Subcutaneous abdominal adipose tissue (tissue), 5 donors: ENCODE data around the gene AKAP8.

Experiments used
- H3K27ac ChIP-seq: one replicate; pipeline ENCODE4 v1.7.0; 2013; ENCODE audit warnings: low read depth, mild to moderate bottlenecking, inconsistent platforms, low read length, moderate library complexity
- H3K27me3 ChIP-seq, 5 donors: one replicate each; pipeline ENCODE4 v1.7.0; 2013; ENCODE audit warnings: low read length in 5 of 5, inconsistent platforms in 1 of 5; ENCODE audit not compliant: control insufficient read depth in 5 of 5, insufficient read depth in 4 of 5
- H3K36me3 ChIP-seq, 5 donors: one replicate each; pipeline ENCODE4 v1.7.0; 2013; ENCODE audit warnings: low read length in 5 of 5; ENCODE audit not compliant: control insufficient read depth in 5 of 5, insufficient read depth in 5 of 5
- H3K4me1 ChIP-seq, 5 donors: one replicate each; pipeline ENCODE4 v1.7.0; 2013; ENCODE audit warnings: low read length in 5 of 5, mild to moderate bottlenecking in 3 of 5, moderate library complexity in 1 of 5; ENCODE audit not compliant: control insufficient read depth in 5 of 5, insufficient read depth in 5 of 5
- H3K4me3 ChIP-seq, 5 donors: one replicate each; pipeline ENCODE4 v1.7.0; 2013; ENCODE audit warnings: low read length in 5 of 5, low read depth in 1 of 5
- H3K9ac ChIP-seq, 5 donors: one replicate each; pipeline ENCODE4 v1.7.0; 2013; ENCODE audit warnings: low read length in 5 of 5, mild to moderate bottlenecking in 4 of 5, moderate library complexity in 3 of 5
- H3K9me3 ChIP-seq, 5 donors: one replicate each; pipeline ENCODE4 v1.7.0; 2013; ENCODE audit warnings: low read length in 5 of 5; ENCODE audit not compliant: control insufficient read depth in 5 of 5
- donor health status: healthy.
- donor health status: healthy.
- donor health status: healthy.
- donor health status: healthy.
- donor health status: healthy.

Gene AKAP8

DNA sequence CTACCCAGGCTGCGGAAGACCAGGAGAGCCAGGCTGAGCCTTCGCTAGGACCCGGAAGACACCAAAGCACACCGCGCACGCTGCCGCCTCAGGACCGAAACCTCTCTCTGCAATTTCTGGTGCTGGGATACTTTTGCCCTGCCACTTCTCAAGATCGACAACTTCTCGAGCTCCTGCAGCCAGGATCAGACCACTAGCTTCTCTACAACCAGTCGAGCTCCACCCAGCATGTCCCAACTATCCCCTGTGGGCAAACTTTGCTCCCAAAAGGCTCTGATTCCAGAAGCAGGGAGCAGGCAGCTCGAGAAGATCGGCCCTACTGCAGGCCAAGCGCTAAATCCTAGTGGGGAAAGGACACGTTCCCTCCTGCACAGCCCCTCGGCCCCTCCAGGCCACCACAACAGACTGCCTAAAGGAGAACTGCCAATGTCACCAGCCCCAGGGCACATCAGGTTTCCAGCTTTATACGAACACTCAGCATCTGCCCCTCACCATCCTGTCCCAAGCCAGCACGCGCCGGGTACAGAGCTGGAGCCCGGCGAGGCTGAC lies 979 bp downstream of the AKAP8 start:
- no peaks in the 10 kb centered on the region for H3K9me3 ChIP-seq
- peak overlapping the region; percentile 92 to 100 (median 97) for H3K4me3 ChIP-seq
- H3K27me3 ChIP-seq, result no peaks in the 10 kb centered on the region
- H3K27ac ChIP-seq, result peak overlapping the region; percentile 93
- H3K36me3 ChIP-seq, result peaks cover 0 to 9% (median 3%) of the 10 kb centered on the region in 5 donors
- H3K9ac ChIP-seq, result peak overlapping the region; percentile 92 to 99 (median 97)
- H3K4me1 ChIP-seq, result peaks cover 14 to 51% (median 50%) of the 10 kb centered on the region in 5 donors

DNA sequence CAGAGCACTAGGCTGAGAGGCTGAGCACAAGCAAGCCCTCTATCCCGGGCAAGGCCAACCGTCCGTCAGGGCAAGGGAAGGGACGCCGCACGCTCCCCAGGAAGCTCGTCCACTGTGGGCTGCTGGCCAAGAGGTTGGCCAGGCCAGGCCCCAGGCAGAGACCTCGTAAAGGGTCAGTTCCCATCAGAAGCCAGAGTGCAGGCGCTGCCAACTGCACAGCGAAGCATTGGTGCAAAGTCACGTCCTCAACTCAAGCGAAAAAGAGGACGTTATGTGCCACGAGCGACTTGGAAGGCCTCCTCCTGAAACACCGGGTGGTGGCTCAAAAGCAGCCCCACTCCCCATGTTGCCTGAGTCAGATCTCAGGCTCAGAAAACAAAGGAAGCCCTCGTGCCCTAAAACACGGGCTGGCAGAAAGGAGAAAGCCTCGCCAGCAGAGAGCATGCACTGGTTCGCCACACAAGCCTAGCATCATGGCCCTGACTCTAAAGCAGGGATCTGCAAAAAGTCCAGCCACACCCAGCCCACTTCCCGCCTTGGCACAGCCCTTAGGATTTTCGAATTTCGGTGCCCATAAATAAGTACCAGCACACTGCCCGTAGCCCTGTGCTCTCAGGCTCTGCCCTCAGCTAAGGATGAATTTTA lies 4.7 kb downstream of the AKAP8 start:
- Histone ChIP-seq H3K27me3 (no peaks in the 10 kb centered on the region), H3K9me3 (no peaks in the 10 kb centered on the region), H3K9ac (peak overlapping the region in 4 of 5 donors; percentile 2 to 48 (median 26)), H3K4me3 (peak overlapping the region in 3 of 5 donors; percentile 19 to 49 (median 27)), H3K4me1 (peaks cover 16 to 63% (median 43%) of the 10 kb centered on the region in 5 donors), H3K36me3 (peaks cover 0 to 41% (median 35%) of the 10 kb centered on the region in 5 donors), H3K27ac (peak overlapping the region; percentile 46)

DNA sequence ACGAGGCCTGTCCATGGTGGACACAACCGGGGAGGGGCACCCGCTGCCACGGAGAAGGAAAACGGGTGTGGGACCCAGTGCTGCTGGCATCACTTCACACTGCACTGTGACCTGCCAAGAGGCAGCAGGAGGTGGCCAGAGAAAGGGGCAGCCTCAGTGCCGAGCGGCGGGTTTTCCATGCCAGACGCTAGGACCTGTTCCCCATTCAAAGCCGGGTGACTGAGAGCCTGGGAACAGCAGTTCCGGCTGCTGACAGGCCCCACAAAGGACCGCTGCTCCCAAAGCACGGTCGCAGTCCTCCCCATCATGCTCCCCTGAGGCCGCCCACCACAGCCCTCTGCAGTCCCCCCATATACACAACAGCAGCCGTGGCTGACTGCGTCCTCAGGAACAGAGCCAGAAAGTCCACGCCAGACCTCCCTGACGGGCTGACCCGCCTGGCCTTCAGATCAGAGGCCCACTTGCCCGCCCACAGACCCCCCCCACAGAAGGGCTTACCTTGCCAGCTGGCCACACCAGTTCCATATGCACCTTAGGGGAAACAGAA lies 5.4 kb downstream of the AKAP8 start:
- H3K27me3 ChIP-seq, result no peaks in the 10 kb centered on the region
- peak overlapping the region; percentile 46 for H3K27ac ChIP-seq
- H3K9me3 ChIP-seq, result no peaks in the 10 kb centered on the region
- peak overlapping the region in 1 of 5 donors; percentile 48 for H3K9ac ChIP-seq
- peaks cover 16 to 63% (median 43%) of the 10 kb centered on the region in 5 donors for H3K4me1 ChIP-seq
- peaks cover 0 to 48% (median 42%) of the 10 kb centered on the region in 5 donors for H3K36me3 ChIP-seq
- peak overlapping the region in 2 of 5 donors; percentile 19 to 49 for H3K4me3 ChIP-seq

DNA sequence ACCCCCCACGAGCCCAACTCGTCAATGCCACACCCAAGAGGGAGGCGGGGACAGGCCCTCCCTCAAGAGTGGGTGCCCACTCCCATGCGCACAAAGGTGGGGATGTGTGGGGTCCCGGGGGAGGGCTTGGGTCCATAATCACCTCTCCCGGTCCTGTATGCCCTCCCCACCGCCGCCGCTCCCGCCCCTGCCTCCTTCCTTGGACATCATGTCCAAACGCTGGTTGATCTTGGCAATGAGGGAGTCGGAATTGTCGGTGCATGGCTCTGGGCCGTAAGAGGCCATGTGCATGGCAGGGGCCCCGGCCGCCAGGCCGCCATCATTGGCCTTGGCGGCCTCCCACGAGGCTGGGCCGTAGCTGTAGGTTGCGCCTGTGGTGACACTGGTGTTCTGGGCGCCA lies 5.9 kb downstream of the AKAP8 start:
- H3K4me3 ChIP-seq, result peak overlapping the region in 1 of 5 donors; percentile 49
- H3K27me3 ChIP-seq, result no peaks in the 10 kb centered on the region
- no peak overlapping the region for H3K9ac ChIP-seq
- H3K4me1 ChIP-seq, result peaks cover 16 to 63% (median 40%) of the 10 kb centered on the region in 5 donors
- H3K9me3 ChIP-seq, result no peaks in the 10 kb centered on the region
- H3K27ac ChIP-seq, result peak overlapping the region; percentile 46
- peaks cover 0 to 54% (median 47%) of the 10 kb centered on the region in 5 donors for H3K36me3 ChIP-seq

DNA sequence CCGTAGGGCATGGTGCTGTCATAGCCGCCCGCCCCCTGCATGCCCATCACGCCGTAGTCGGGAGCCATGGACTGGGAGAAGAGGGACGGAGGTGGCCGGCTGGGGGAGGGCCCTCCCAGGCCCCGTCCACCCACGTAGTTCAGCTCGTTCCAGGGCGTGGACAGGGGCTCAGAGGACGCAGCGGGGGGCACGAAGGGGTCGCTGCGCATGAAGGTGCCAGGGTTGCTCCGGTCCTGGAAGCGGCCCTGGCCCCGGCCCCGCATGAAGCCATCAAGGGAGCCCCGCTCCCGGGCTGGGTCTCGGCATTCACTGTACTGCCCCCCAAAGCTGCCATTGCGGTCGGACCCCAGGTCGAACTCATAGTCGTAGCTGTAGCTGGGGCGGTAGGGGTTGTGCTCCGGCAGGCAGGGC lies 6.7 kb downstream of the AKAP8 start:
- Histone ChIP-seq H3K27ac (no peak overlapping the region), H3K4me1 (peaks cover 13 to 56% (median 33%) of the 10 kb centered on the region in 5 donors), H3K27me3 (no peaks in the 10 kb centered on the region), H3K9ac (no peak overlapping the region), H3K4me3 (no peak overlapping the region), H3K9me3 (no peaks in the 10 kb centered on the region), H3K36me3 (peaks cover 0 to 61% (median 55%) of the 10 kb centered on the region in 5 donors)

DNA sequence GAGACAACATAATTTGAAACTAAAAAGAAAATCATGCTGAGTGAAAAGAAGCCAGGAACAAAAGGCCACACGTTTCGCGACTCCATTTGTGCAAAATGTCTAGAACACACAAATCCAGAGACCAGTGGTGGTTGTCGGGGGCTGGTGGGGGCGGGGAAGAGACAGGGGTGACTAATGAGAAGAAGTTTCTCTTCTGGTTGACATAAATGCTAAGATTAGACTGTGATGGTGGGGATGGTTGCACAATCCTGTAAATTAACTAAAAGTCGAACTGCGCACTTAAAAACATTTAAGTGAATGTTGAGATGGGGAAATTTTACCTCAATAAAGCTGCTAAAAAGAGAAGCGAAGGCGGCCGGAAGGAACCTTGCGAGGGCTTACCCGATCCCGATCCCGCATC lies 7.1 kb downstream of the AKAP8 start:
- H3K9ac ChIP-seq, result no peak overlapping the region
- H3K36me3 ChIP-seq, result peaks cover under 1 to 65% (median 59%) of the 10 kb centered on the region in 5 donors
- H3K4me3 ChIP-seq, result no peak overlapping the region
- H3K27me3 ChIP-seq, result no peaks in the 10 kb centered on the region
- H3K9me3 ChIP-seq, result no peaks in the 10 kb centered on the region
- H3K4me1 ChIP-seq, result peaks cover 10 to 52% (median 29%) of the 10 kb centered on the region in 5 donors
- peak overlapping the region; percentile 50 for H3K27ac ChIP-seq

DNA sequence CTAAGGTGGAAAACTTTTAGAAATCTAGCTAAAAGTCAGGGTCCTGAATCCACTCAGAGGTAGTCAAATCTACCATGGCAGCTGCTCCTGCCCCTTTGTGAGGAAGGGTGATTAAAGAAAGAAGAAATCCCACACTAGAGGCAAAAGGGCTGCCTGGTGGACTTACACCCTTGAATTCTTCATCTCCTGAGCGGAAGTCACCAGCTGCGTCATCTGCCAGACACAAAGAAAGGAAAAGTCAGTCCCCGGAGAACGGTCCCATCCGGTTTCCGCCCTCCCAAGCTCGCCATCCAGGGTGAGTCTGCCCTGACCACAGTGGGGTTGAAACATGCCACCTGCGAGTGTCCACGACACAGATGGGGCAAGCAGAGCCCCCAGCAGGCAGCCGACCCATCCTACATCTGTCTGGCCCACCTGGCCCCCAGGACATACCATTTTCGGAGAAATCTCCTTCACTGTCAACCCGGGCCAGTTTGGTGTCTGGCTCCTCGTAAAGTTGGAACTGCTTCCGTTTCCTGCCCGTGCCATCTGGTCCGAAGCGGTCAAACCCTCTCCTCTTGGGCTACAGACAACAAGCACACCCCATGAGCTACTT lies 7.7 kb downstream of the AKAP8 start:
- Histone ChIP-seq H3K27me3 (no peaks in the 10 kb centered on the region), H3K27ac (peak overlapping the region; percentile 50), H3K9ac (peak overlapping the region in 1 of 5 donors; percentile 41), H3K4me1 (peaks cover 10 to 47% (median 23%) of the 10 kb centered on the region in 5 donors), H3K9me3 (no peaks in the 10 kb centered on the region), H3K4me3 (no peak overlapping the region), H3K36me3 (peaks cover 3 to 71% (median 61%) of the 10 kb centered on the region in 5 donors)

DNA sequence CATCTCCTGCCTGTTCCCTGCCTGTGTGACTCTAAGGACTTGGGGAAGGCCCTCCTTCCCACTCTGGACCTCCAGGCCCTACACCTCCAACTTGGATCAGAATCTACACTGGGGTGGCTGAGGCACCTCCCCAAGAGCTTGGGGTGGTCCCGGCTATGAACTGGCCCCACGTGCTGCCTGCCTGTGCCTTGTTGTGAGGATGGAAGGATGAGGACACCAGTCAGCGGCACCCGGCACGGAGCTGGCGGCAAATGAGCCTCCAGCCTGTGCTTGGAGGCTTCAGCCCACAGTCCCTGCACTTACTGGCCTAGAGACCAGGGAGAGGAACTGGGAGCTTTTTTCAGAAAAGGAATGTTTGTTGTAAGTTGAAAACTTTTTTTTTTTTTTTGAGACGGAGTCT lies 8.5 kb downstream of the AKAP8 start:
- peaks cover 3 to 77% (median 63%) of the 10 kb centered on the region in 5 donors for H3K36me3 ChIP-seq
- no peaks in the 10 kb centered on the region for H3K9me3 ChIP-seq
- H3K4me3 ChIP-seq, result no peak overlapping the region
- H3K9ac ChIP-seq, result no peak overlapping the region
- H3K27me3 ChIP-seq, result no peaks in the 10 kb centered on the region
- H3K4me1 ChIP-seq, result peaks cover 10 to 39% (median 18%) of the 10 kb centered on the region in 5 donors
- no peak overlapping the region for H3K27ac ChIP-seq

DNA sequence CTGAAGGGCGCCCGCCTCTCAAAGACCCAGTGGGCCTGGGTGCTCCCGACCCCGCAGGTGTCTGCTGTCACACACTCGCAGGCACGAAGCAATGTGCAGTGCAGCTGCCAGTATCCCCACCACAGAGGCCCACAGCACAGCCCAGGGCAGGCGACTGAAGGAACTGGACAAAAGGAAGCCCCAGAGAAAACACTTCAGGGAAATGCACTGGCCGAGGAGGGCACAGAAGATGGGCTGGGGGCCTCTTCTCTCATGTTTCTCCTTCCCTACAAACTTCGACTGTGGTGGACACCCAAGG lies 10.0 kb downstream of the AKAP8 start:
- Histone ChIP-seq H3K27me3 (no peaks in the 10 kb centered on the region), H3K9me3 (no peaks in the 10 kb centered on the region), H3K27ac (no peak overlapping the region), H3K4me1 (peaks cover 2 to 29% (median 9%) of the 10 kb centered on the region in 5 donors), H3K4me3 (no peak overlapping the region), H3K9ac (no peak overlapping the region), H3K36me3 (peaks cover 3 to 90% (median 77%) of the 10 kb centered on the region in 5 donors)
